ENCODE results near the gene TNFSF12. TPM values are rescaled to one million over a fixed set of nuclear protein-coding genes. Genes with fewer than 3 reads are reported as not detected.

The TNFSF12 gene
- polyA plus RNA-seq, 1 experiment = 27.1 TPM

DNA sequence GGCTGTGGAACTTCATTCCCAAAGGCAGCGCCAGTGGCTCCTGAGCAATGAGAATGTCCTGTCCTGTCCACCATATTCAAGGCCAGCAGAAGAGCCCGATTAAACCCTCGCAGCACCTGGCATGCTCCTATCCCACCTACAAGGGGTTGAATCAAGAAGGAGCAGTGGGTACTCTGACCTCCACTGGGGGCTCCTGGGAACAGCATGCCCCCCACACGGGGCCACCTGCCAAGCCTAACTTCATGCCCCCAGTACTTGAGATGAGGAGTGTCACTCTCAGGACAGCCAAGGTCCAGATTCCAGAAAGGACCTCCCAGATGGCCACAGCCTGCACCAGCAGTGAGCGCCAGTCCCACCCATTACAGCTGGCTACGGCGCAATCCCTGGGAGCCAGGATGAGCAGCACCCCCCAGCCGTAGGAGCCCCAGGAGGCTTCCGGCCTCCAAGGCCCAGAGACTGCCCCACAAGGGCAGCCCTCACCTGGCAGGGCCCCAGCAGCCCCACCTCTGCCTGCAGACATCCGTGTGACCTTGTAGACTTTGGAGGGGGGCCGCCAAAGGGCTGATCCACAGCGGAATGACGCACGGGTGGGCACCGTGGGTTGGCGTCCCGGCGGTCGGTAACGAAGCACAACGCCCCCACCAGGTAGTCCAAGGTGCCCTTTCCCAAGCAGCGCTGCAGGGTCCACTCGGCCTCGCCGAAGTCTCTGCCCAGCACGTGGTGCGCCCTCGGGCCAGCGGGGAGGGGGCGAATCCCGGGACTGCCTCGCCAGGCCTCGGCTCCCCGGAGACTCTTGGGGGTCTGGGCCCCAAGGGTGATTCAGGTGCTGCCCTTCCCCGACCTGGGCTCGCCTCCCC is 33.8 kb downstream of the TNFSF12 start:
- Histone ChIP-seq H3K27me3 (ENCODE audit: control insufficient read depth, insufficient read depth, low read length) (no peaks in the 10 kb centered on the region), H3K27ac (ENCODE audit: low read depth, low read length) (peak overlapping the region; percentile 97), H3K9me3 (ENCODE audit: control insufficient read depth, insufficient read depth, low read length) (peaks cover 8% of the 10 kb centered on the region; the same call in 1 of the 2 replicates), H3K4me3 (ENCODE audit: low read depth, low read length) (peak overlapping the region; percentile 92)
- no peak for TF ChIP-seq CTCF (IDR thresholded peaks at IDR 0.05; ENCODE audit: low read depth, low read length)
- ChIA-PET CTCF (interaction anchor here (1.0 kb wide), 1 partner anchor 22 kb away, joined by 7 read pairs; the partner anchor contains the start of gene SENP3), POLR2A (interaction anchor here (0.5 to 2.2 kb wide), 5 partner anchors 9 to 276 kb away, joined by 3 to 44 read pairs (median 4); partner anchors contain the start of genes NEURL4, SAT2 and TP53)
- no peak for DNase-seq (ENCODE audit: low read depth, low spot score)

DNA sequence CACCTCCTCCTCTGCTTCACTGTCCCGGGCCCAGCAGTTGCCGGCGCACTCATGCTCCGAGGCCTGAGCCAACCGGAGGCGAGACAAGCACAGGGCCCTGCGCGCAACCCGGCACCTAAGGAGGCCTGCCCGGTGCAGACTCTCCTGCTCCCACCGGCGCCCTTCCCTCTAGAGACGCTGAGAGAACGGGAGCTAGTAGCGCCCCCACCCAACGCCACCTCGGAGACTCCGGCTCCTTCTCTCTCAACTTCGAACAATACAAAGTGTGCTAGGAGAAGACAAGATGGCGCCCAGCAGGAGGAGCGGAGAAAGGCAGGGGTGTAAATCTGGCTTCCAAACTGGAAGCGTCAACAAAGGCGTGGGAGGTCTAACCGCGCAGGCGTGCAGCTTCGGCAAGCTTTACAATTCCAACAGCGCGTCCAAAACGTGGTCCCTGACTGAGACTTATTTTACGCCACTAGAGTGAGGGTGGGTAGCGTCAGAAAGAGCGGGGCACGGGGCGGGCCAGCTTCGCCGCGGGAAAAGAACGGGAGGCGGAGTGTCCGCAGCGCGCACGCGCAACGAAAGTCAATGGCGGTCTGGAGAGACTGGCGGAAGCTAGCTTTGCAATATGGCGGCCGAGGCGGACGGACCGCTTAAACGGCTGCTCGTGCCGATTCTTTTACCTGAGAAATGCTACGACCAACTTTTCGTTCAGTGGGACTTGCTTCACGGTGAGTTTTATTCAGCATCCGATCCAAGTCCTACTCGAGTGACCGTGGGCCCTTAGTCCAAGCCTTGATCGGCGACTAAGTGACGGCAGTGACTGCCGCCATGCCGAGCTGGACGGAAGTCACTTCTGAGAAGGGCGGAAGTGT is 34.6 kb downstream of the TNFSF12 start, which contains the start of gene MPDU1:
Gene MPDU1 (plus strand): TSS at position 600 of the 857 bp plus-strand sequence. CDS start 11 bp downstream, at position 611.
- no peak; the same call in 1 of the 2 replicates for TF ChIP-seq CTCF (IDR thresholded peaks at IDR 0.05; ENCODE audit: low read depth, low read length)
- Histone ChIP-seq H3K27me3 (ENCODE audit: control insufficient read depth, insufficient read depth, low read length) (no peaks in the 10 kb centered on the region), H3K9me3 (ENCODE audit: control insufficient read depth, insufficient read depth, low read length) (peaks cover 8% of the 10 kb centered on the region; the same call in 1 of the 2 replicates), H3K27ac (ENCODE audit: low read depth, low read length) (peak within 1 kb of the TSS; percentile 97), H3K4me3 (ENCODE audit: low read depth, low read length) (peak within 1 kb of the TSS; percentile 92)
- peak; percentile 92 for DNase-seq (ENCODE audit: low read depth, low spot score)
- POLR2A ChIA-PET = interaction anchor here (0.5 to 2.2 kb wide), 8 partner anchors 10 to 277 kb away, joined by 3 to 44 read pairs (median 4); partner anchors contain the start of genes NEURL4, SAT2 and TP53
- CTCF ChIA-PET = interaction anchor here (1.0 kb wide), 2 partner anchors 23 to 104 kb away, joined by 4 to 7 read pairs; partner anchors contain the start of genes SENP3 and TP53

DNA sequence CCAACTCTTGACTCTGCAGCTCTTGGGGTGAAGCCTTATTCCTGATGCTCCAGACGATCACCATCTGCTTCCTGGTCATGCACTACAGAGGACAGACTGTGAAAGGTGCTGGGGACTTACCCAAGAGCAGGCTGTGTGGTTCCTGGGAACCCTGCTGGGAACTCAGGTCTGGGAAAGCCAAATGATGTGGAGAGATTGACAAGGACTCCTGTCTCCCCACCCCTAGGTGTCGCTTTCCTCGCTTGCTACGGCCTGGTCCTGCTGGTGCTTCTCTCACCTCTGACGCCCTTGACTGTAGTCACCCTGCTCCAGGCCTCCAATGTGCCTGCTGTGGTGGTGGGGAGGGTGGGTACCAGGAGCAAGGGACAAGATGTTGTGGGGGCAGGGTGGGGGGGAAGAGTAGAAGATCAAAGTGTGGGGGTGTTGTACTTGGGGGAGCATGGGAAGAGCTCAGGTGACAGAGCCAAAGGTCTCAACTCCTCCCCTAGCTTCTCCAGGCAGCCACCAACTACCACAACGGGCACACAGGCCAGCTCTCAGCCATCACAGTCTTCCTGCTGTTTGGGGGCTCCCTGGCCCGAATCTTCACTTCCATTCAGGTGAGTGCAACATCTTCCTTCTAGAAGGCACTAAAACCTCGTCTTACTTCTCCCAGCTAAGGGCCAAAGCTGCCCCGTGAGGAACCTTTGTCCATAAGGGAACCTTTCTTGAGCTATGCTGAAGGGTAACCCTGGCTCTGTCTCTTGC is 38.0 kb downstream of the TNFSF12 start:
- Histone ChIP-seq H3K27me3 (ENCODE audit: control insufficient read depth, insufficient read depth, low read length) (no peaks in the 10 kb centered on the region), H3K9me3 (ENCODE audit: control insufficient read depth, insufficient read depth, low read length) (peaks cover 8% of the 10 kb centered on the region; the same call in 1 of the 2 replicates), H3K27ac (ENCODE audit: low read depth, low read length) (peak overlapping the region; percentile 94), H3K4me3 (ENCODE audit: low read depth, low read length) (no peak overlapping the region; the same call in 1 of the 2 replicates)
- DNase-seq (ENCODE audit: low read depth, low spot score) = no peak
- peak; percentile 28; the same call in 1 of the 2 replicates for TF ChIP-seq CTCF (IDR thresholded peaks at IDR 0.05; ENCODE audit: low read depth, low read length)
- CTCF ChIA-PET = interaction anchor here (0.9 to 2.5 kb wide), 5 partner anchors 13 to 231 kb away, joined by 3 to 10 read pairs (median 5); partner anchors contain the start of genes SENP3, TP53 and WRAP53
- POLR2A ChIA-PET = interaction anchor here (0.9 to 1.4 kb wide), 5 partner anchors 8 to 100 kb away, joined by 3 to 8 read pairs (median 4); partner anchors contain the start of gene CD68

- Histone ChIP-seq H3K4me3 (ENCODE audit: low read depth, low read length) (peak overlapping the region; percentile 17), H3K27ac (ENCODE audit: low read depth, low read length) (peak overlapping the region; percentile 94), H3K9me3 (ENCODE audit: control insufficient read depth, insufficient read depth, low read length) (peaks cover 8% of the 10 kb centered on the region; the same call in 1 of the 2 replicates), H3K27me3 (ENCODE audit: control insufficient read depth, insufficient read depth, low read length) (no peaks in the 10 kb centered on the region)
- POLR2A ChIA-PET = interaction anchor here (0.9 to 1.4 kb wide), 5 partner anchors 8 to 99 kb away, joined by 3 to 8 read pairs (median 4); partner anchors contain the start of gene CD68
- TF ChIP-seq CTCF (IDR thresholded peaks at IDR 0.05; ENCODE audit: low read depth, low read length) = peak; percentile 26; the same call in 1 of the 2 replicates
- DNase-seq (ENCODE audit: low read depth, low spot score) = peak; percentile 91
- CTCF ChIA-PET = interaction anchor here (0.9 to 2.5 kb wide), 5 partner anchors 13 to 231 kb away, joined by 3 to 10 read pairs (median 5); partner anchors contain the start of genes SENP3, TP53 and WRAP53
Observed at GRCh38 chr17:7587420-7588151, 38.7 kb downstream of the TNFSF12 start.
